ELR (cell line): ENCODE results near the gene CACNA1B.

Experiments used
- DNase-seq: peaks from one replicate; pipeline ENCODE4 v3.0.0-alpha.2; 2015; ENCODE audit warnings: low read depth

The CACNA1B gene

GRCh38 chr9:138040446-138041430 is 163.2 kb downstream of the CACNA1B start:
- DNase-seq = no peak

GRCh38 chr9:138042146-138042545 is 164.6 kb downstream of the CACNA1B start:
- DNase-seq = no peak

GRCh38 chr9:138042640-138043039 is 165.1 kb downstream of the CACNA1B start:
- DNase-seq = no peak

- no peak for DNase-seq
Observed at GRCh38 chr9:138043061-138043410, 165.5 kb downstream of the CACNA1B start.

- no peak for DNase-seq
Observed at GRCh38 chr9:138043411-138044345, 166.1 kb downstream of the CACNA1B start.

GRCh38 chr9:138044485-138045383 is 167.2 kb downstream of the CACNA1B start:
- DNase-seq = no peak

- no peak for DNase-seq
Observed at GRCh38 chr9:138045541-138046490, 168.2 kb downstream of the CACNA1B start.

- DNase-seq = no peak
Observed at GRCh38 chr9:138046641-138047301, 169.2 kb downstream of the CACNA1B start.

GRCh38 chr9:138047469-138048040 is 170.0 kb downstream of the CACNA1B start:
- DNase-seq = no peak

- DNase-seq = no peak
Observed at GRCh38 chr9:138048184-138048583, 170.6 kb downstream of the CACNA1B start.

GRCh38 chr9:138049085-138049778 is 171.7 kb downstream of the CACNA1B start:
- DNase-seq = no peak

- DNase-seq = no peak
Observed at GRCh38 chr9:138049779-138050471, 172.3 kb downstream of the CACNA1B start.

- no peak for DNase-seq
Observed at GRCh38 chr9:138050472-138051330, 173.1 kb downstream of the CACNA1B start.

GRCh38 chr9:138051586-138052321 is 174.2 kb downstream of the CACNA1B start:
- DNase-seq = no peak

GRCh38 chr9:138052322-138052615 is 174.7 kb downstream of the CACNA1B start:
- DNase-seq = no peak

GRCh38 chr9:138052635-138053320 is 175.2 kb downstream of the CACNA1B start:
- no peak for DNase-seq
